Measurements from ENCODE around the gene PFDN6. TPM values are rescaled to one million over a fixed set of nuclear protein-coding genes. Genes with fewer than 3 reads are reported as not detected.

PFDN6 gene
- polyA plus RNA-seq, 1 of the 3 experiments (the other 2 are of a cell fraction), result 182 TPM

GRCh38 chr6:33248643-33248931 is 40.8 kb upstream of the PFDN6 start:
- WGBS (ENCODE audit: low lambda C conversion rate), result 9% methylated on average over 13 of the region's 18 CpGs

DNA sequence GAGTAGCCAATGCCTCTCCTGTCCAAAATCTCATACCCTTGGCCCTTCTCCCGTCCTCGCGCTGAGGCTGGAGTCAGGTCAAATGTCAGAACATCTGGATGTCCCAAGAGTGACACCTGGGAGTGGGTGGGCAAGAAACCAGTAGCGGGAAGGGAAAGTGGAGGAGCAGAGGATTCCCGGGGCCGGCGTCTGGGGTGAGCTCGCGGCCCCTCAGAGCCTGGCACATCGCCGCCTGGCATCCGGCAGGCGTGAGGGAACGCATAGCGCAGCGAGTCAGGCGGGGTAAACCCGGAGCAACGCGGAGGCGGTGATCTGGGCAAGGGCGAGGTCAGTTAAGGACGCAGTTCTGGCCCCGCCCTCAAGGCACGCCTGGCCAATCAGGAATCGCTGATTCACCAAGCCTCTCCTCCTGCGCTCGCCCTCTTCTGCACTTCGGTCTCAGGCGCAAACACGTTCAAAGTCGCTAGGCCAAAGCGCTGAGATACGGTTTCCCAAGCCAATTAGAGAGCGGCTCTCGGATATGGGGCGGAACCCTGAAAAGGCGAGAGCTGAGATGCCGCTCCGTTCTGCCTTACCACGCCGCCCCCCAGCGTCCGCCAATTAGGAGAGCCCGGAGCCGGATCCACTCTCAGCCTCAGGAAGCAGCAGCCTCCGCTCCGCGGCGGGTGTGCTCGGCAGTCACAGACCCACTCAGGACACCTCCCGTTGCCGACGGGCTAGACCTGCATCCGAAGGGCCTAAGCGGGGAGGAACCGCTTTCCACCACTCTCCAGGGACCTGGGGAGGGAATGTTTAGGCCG is 40.3 kb upstream of the PFDN6 start:
- peaks cover 6 to 16% of the 10 kb centered on the region in 2 experiments for H3K36me3 ChIP-seq (replicated peaks in 1 of 2; ENCODE audit: control insufficient read depth in 1 of 2, insufficient read depth in 2 of 2, low read length in 1 of 2)
- peak overlapping the region; percentile 62 to 76 for H3K4me3 ChIP-seq (ENCODE audit: low read depth in 2 of 2, low read length in 1 of 2)
- TF ChIP-seq GATA2 (CRISPR knock-in tag; IDR thresholded peaks at IDR 0.05) (no peak), FOXM1 (IDR thresholded peaks at IDR 0.05; ENCODE audit: low read depth) (no peak), TAF1 (IDR thresholded peaks at IDR 0.05; ENCODE audit: borderline replicate concordance, low read depth, low read length) (peak; percentile 78; the same call in 1 of the 2 replicates), MAX (IDR thresholded peaks at IDR 0.05; ENCODE audit: low read depth) (peak; percentile 86; the same call in 1 of the 2 replicates), IRF3 (IDR thresholded peaks at IDR 0.05; ENCODE audit: low read depth, low read length) (peak; percentile 16; the same call in 1 of the 2 replicates), SMC3 (IDR thresholded peaks at IDR 0.05; ENCODE audit: low read depth, low read length) (no peak), TEAD4 (IDR thresholded peaks at IDR 0.05; ENCODE audit: borderline replicate concordance, insufficient read depth) (no peak), CHD2 (IDR thresholded peaks at IDR 0.05; ENCODE audit: low read length, partially characterized antibody) (peak; percentile 27), RXRA (IDR thresholded peaks at IDR 0.05; ENCODE audit: borderline replicate concordance, low read depth) (peak; percentile 70; the same call in 1 of the 2 replicates), NRF1 (IDR thresholded peaks at IDR 0.05; ENCODE audit: low read depth, low read length) (peak; percentile 65), RAD21 (IDR thresholded peaks at IDR 0.05; ENCODE audit: low read length) (no peak), RFX5 (IDR thresholded peaks at IDR 0.05; ENCODE audit: low read length) (peak; percentile 85), GABPA (IDR thresholded peaks at IDR 0.05; ENCODE audit: low read depth) (peak; percentile 59), POLR2AphosphoS5 (IDR thresholded peaks at IDR 0.05; ENCODE audit: low read depth, low read length) (peak; percentile 85), RCOR1 (IDR thresholded peaks at IDR 0.05; ENCODE audit: low read length) (no peak), MXI1 (IDR thresholded peaks at IDR 0.05; ENCODE audit: low read depth, low read length) (peak; percentile 49; the same call in 1 of the 2 replicates), SIN3A (IDR thresholded peaks at IDR 0.05; ENCODE audit: borderline replicate concordance, low read depth, low read length) (0 out of 2 replicates have a peak, but pooled peaks have one; percentile 33)
- TF ChIP-seq, protein P1, sequence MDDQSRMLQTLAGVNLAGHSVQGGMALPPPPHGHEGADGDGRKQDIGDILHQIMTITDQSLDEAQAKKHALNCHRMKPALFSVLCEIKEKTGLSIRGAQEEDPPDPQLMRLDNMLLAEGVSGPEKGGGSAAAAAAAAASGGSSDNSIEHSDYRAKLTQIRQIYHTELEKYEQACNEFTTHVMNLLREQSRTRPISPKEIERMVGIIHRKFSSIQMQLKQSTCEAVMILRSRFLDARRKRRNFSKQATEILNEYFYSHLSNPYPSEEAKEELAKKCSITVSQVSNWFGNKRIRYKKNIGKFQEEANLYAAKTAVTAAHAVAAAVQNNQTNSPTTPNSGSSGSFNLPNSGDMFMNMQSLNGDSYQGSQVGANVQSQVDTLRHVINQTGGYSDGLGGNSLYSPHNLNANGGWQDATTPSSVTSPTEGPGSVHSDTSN (IDR thresholded peaks at IDR 0.05), result peak; percentile 93
- H3K79me2 ChIP-seq (ENCODE audit: insufficient read depth), result peaks cover 10% of the 10 kb centered on the region; the same call in 1 of the 2 replicates
- H3F3A ChIP-seq (replicated peaks; ENCODE audit: insufficient read depth), result peaks cover 41% of the 10 kb centered on the region
- peak overlapping the region; percentile 96 for H3K27ac ChIP-seq (ENCODE audit: low read depth in 2 of 2, low read length in 1 of 2)
- peak overlapping the region; percentile 84 for H2AFZ ChIP-seq (ENCODE audit: low read depth)
- no peaks in the 10 kb centered on the region for H3K27me3 ChIP-seq (ENCODE audit: insufficient read depth)
- no peaks in the 10 kb centered on the region for H3K9me3 ChIP-seq
- H3K4me1 ChIP-seq (ENCODE audit: control insufficient read depth in 1 of 2, insufficient read depth in 2 of 2, low read depth in 1 of 2, low read length in 1 of 2), result peaks cover 21 to 30% of the 10 kb centered on the region in 2 experiments
- peak overlapping the region; percentile 90 for H3K9ac ChIP-seq
- H3K9me2 ChIP-seq, result no peaks in the 10 kb centered on the region
- POLR2A ChIA-PET, result interaction anchor here (0.8 to 3.0 kb wide), 9 partner anchors 23 to 277 kb away, joined by 3 to 18 read pairs (median 5); partner anchors contain the start of genes B3GALT4, HSD17B8, RING1 and RPS18
- peak; percentile 88 for DNase-seq
- no peaks in the 10 kb centered on the region for H4K20me1 ChIP-seq (ENCODE audit: insufficient read depth)
- H3K4me2 ChIP-seq, result peak overlapping the region; percentile 98
- CTCF ChIA-PET, result interaction anchor here (0.6 to 7.3 kb wide), 58 partner anchors 10 to 839 kb away, joined by 3 to 96 read pairs (median 6); partner anchors contain the start of genes B3GALT4, HLA-DMA, HLA-DMB and HLA-DOA
- 0% methylated on average over 14 of the region's 58 CpGs for WGBS (ENCODE audit: low lambda C conversion rate)

More at GRCh38 chr6:33248643-33248931, 40.8 kb upstream of the PFDN6 start:
- ChIA-PET POLR2A (interaction anchor here (1.0 to 3.0 kb wide), 8 partner anchors 12 to 354 kb away, joined by 3 to 18 read pairs (median 5); partner anchors contain the start of genes B3GALT4, HSD17B8, RING1 and RPS18), CTCF (interaction anchor here (0.6 to 7.3 kb wide), 58 partner anchors 10 to 395 kb away, joined by 3 to 96 read pairs (median 6); partner anchors contain the start of genes B3GALT4, HLA-DMA, HLA-DMB and HLA-DOA)
- peaks cover 21 to 30% of the 10 kb centered on the region in 2 experiments for H3K4me1 ChIP-seq (ENCODE audit: control insufficient read depth in 1 of 2, insufficient read depth in 2 of 2, low read depth in 1 of 2, low read length in 1 of 2)
- H3K36me3 ChIP-seq (replicated peaks in 1 of 2; ENCODE audit: control insufficient read depth in 1 of 2, insufficient read depth in 2 of 2, low read length in 1 of 2), result peaks cover 6 to 14% of the 10 kb centered on the region in 2 experiments
- no peaks in the 10 kb centered on the region; the same call in 1 of the 2 replicates for H3K27me3 ChIP-seq (ENCODE audit: insufficient read depth)
- H3K9me3 ChIP-seq, result no peaks in the 10 kb centered on the region
- peak; percentile 1; the same call in 1 of the 2 replicates for TF ChIP-seq TAF1 (IDR thresholded peaks at IDR 0.05; ENCODE audit: borderline replicate concordance, low read depth, low read length)
- no peak for TF ChIP-seq SMC3 (IDR thresholded peaks at IDR 0.05; ENCODE audit: low read depth, low read length)
- TF ChIP-seq GATA2 (CRISPR knock-in tag; IDR thresholded peaks at IDR 0.05), result no peak
- no peaks in the 10 kb centered on the region for H4K20me1 ChIP-seq (ENCODE audit: insufficient read depth)
- peak overlapping the region; percentile 62 to 76 for H3K4me3 ChIP-seq (ENCODE audit: low read depth in 2 of 2, low read length in 1 of 2)
- peaks cover 10% of the 10 kb centered on the region; the same call in 1 of the 2 replicates for H3K79me2 ChIP-seq (ENCODE audit: insufficient read depth)
- H3K9ac ChIP-seq, result peak overlapping the region; percentile 72
- no peaks in the 10 kb centered on the region for H3K9me2 ChIP-seq
- DNase-seq, result no peak
- peaks cover 39% of the 10 kb centered on the region for H3F3A ChIP-seq (replicated peaks; ENCODE audit: insufficient read depth)
- peak overlapping the region; percentile 84 for H2AFZ ChIP-seq (ENCODE audit: low read depth)
- peak overlapping the region; percentile 96 for H3K27ac ChIP-seq (ENCODE audit: low read depth in 2 of 2, low read length in 1 of 2)
- H3K4me2 ChIP-seq, result peak overlapping the region; percentile 98

All from SK-N-SH (cell line).